SK-N-SH (cell line): ENCODE results near the gene RFPL1. TPM values are rescaled to one million over a fixed set of nuclear protein-coding genes. Genes with fewer than 3 reads are reported as not detected.

Source experiments
- CTCF ChIA-PET: fragments of 300-600, 350-600 bp; formaldehyde crosslinking; extraction: SDS; loops from one replicate; lab custom pipeline; 2021; lab: Yijun Ruan, JAX
- POLR2A ChIA-PET: fragments of 350-600 bp; sonication (Branson Sonifier 250); formaldehyde crosslinking; extraction: SDS; loops from one replicate; lab custom pipeline; 2020; ENCODE audit warnings: antibody characterized with exemption, inconsistent platforms; lab: Yijun Ruan, JAX
- DNase-seq: peaks from one replicate; pipeline ENCODE4 v3.0.0; 2012
- H2AFZ ChIP-seq: fragments of 200-600 bp; sonication (generic); 2 replicates; pipeline ENCODE4 v1.8.1; 2016; ENCODE audit warnings: antibody characterized with exemption, mild to moderate bottlenecking, low read depth
- H3F3A ChIP-seq: fragments of 200-600 bp; sonication (generic); replicated peaks from 2 replicates; pipeline ENCODE3; 2016; ENCODE audit warnings: antibody characterized with exemption, mild to moderate bottlenecking; ENCODE audit not compliant: insufficient read depth
- H3K27ac ChIP-seq, 2 experiments: fragments of 200-500 bp in 1 of 2; fragments of 200-600 bp in 1 of 2; sonication (Bioruptor generic) in 1 of 2; sonication (generic), shearing (Covaris generic) in 1 of 2; 2 replicates each; pipeline versions ENCODE4 v1.5.1 to v1.6.1; 2014 to 2016; ENCODE audit warnings: low read depth in 2 of 2, inconsistent platforms in 1 of 2, low read length in 1 of 2, mild to moderate bottlenecking in 1 of 2, mixed read lengths in 1 of 2
- H3K27me3 ChIP-seq: fragments of 200-600 bp; sonication (generic), shearing (Covaris generic); 2 replicates; pipeline ENCODE4 v1.6.1; 2016; ENCODE audit warnings: mixed run types; ENCODE audit not compliant: insufficient read depth
- H3K36me3 ChIP-seq, 2 experiments: fragments of 200-500 bp in 1 of 2; fragments of 200-600 bp in 1 of 2; sonication (Bioruptor generic) in 1 of 2; sonication (generic) in 1 of 2; replicated peaks in 1 of 2; 2 replicates each; pipeline versions ENCODE3 to v1.5.1; 2014 to 2016; ENCODE audit warnings: low read length in 1 of 2, mild to moderate bottlenecking in 1 of 2; ENCODE audit not compliant: insufficient read depth in 2 of 2, control insufficient read depth in 1 of 2
- H3K4me1 ChIP-seq, 2 experiments: fragments of 200-500 bp in 1 of 2; fragments of 200-600 bp in 1 of 2; sonication (Bioruptor generic) in 1 of 2; sonication (generic), shearing (Covaris generic) in 1 of 2; 2 replicates each; pipeline versions ENCODE4 v1.5.1 to v1.6.1; 2014 to 2016; ENCODE audit warnings: low read depth in 1 of 2, low read length in 1 of 2, mixed run types in 1 of 2; ENCODE audit not compliant: insufficient read depth in 2 of 2, control insufficient read depth in 1 of 2
- H3K4me2 ChIP-seq: fragments of 200-600 bp; sonication (generic), shearing (Covaris generic); 2 replicates; pipeline ENCODE4 v1.6.1; 2017; ENCODE audit warnings: mixed run types
- H3K4me3 ChIP-seq, 2 experiments: fragments of 200-500 bp in 1 of 2; fragments of 200-600 bp in 1 of 2; sonication (Bioruptor generic) in 1 of 2; sonication (generic), shearing (Covaris generic) in 1 of 2; 2 replicates each; pipeline versions ENCODE4 v1.5.1 to v1.8.1; 2014 to 2016; ENCODE audit warnings: low read depth in 2 of 2, inconsistent platforms in 1 of 2, low read length in 1 of 2, mild to moderate bottlenecking in 1 of 2, mixed read lengths in 1 of 2, moderate library complexity in 1 of 2
- H3K79me2 ChIP-seq: fragments of 200-600 bp; sonication (generic); 2 replicates; pipeline ENCODE4 v1.8.1; 2017; ENCODE audit warnings: mild to moderate bottlenecking; ENCODE audit not compliant: insufficient read depth
- H3K9ac ChIP-seq: fragments of 200-600 bp; sonication (generic); 2 replicates; pipeline ENCODE4 v1.6.1; 2017; ENCODE audit warnings: mixed run types
- H3K9me2 ChIP-seq: fragments of 200-600 bp; sonication (generic); 2 replicates; pipeline ENCODE4 v1.6.1; 2017; ENCODE audit warnings: mixed run types
- H3K9me3 ChIP-seq: fragments of 200-600 bp; sonication (generic); 2 replicates; pipeline ENCODE4 v1.6.1; 2017; ENCODE audit warnings: mixed run types, mild to moderate bottlenecking, moderate library complexity
- H4K20me1 ChIP-seq: fragments of 200-600 bp; sonication (generic); 2 replicates; pipeline ENCODE4 v1.6.1; 2017; ENCODE audit warnings: mild to moderate bottlenecking, mixed run types; ENCODE audit not compliant: insufficient read depth
- ELF1 ChIP-seq: IDR thresholded peaks from 2 replicates; pipeline ENCODE4 v1.4.0; 2012
- EP300 ChIP-seq, 2 experiments: IDR thresholded peaks; 2 replicates each; pipeline versions ENCODE4 v1.4.0 to v1.6.1; 2012; ENCODE audit warnings: borderline replicate concordance in 1 of 2, low read depth in 1 of 2, low read length in 1 of 2
- FOSL2 ChIP-seq: IDR thresholded peaks from 2 replicates; pipeline ENCODE4 v1.4.0; 2012; ENCODE audit warnings: low read depth, mild to moderate bottlenecking, moderate library complexity, borderline replicate concordance
- FOXJ3 ChIP-seq: sonication (generic); formaldehyde crosslinking; IDR thresholded peaks from 2 replicates; pipeline ENCODE4 v1.5.1; 2020; ENCODE audit warnings: mild to moderate bottlenecking, missing genetic modification reagents
- JUND ChIP-seq: IDR thresholded peaks from 2 replicates; pipeline ENCODE4 v1.4.0; 2012
- MEF2A ChIP-seq: IDR thresholded peaks from 2 replicates; pipeline ENCODE4 v1.4.0; 2012; ENCODE audit warnings: low read depth, borderline replicate concordance
- NRF1 ChIP-seq: IDR thresholded peaks from 2 replicates; pipeline ENCODE4 v1.6.1; 2012; ENCODE audit warnings: low read depth, mild to moderate bottlenecking, low read length
- RAD21 ChIP-seq: IDR thresholded peaks from 2 replicates; pipeline ENCODE4 v1.6.1; 2012; ENCODE audit warnings: mild to moderate bottlenecking, low read length
- RCOR1 ChIP-seq: fragments of 150-350 bp; IDR thresholded peaks from 2 replicates; pipeline ENCODE4 v1.6.1; 2017; ENCODE audit warnings: antibody characterized with exemption, low read length
- RFX5 ChIP-seq: IDR thresholded peaks from 2 replicates; pipeline ENCODE4 v1.6.1; 2012; ENCODE audit warnings: mild to moderate bottlenecking, improper control_type of control experiment, low read length
- SMC3 ChIP-seq: IDR thresholded peaks from 2 replicates; pipeline ENCODE4 v1.6.1; 2012; ENCODE audit warnings: low read depth, low read length, improper control_type of control experiment
- TAF1 ChIP-seq: IDR thresholded peaks from 2 replicates; pipeline ENCODE4 v1.6.1; 2012; ENCODE audit warnings: low read depth, mild to moderate bottlenecking, low read length, moderate library complexity, borderline replicate concordance
- TEAD4 ChIP-seq: IDR thresholded peaks from 2 replicates; pipeline ENCODE4 v1.4.0; 2012; ENCODE audit warnings: mild to moderate bottlenecking, borderline replicate concordance; ENCODE audit not compliant: insufficient read depth
- YY1 ChIP-seq: IDR thresholded peaks from 2 replicates; pipeline ENCODE4 v1.4.0; 2012; ENCODE audit warnings: low read depth, mild to moderate bottlenecking
- WGBS: methylation state at CpG from one replicate; pipeline ENCODE4 v1.1.6; 2017; ENCODE audit warnings: low lambda C conversion rate; 5-methylcytosine and 5-hydroxymethylcytosine counted together
- polyA plus RNA-seq, 3 experiments: library from polyadenylated mRNA; depleted of rRNA; stranded (reverse); fragments of >200 nt; gene quantifications; 2 replicates each; pipeline ENCODE4 v1.2.3, GENCODE V29; 2012
- TF ChIP-seq, protein P1 (sequence below): fragments of 150-350 bp; IDR thresholded peaks from 2 replicates; pipeline ENCODE4 v1.6.1; 2016; ENCODE audit warnings: mild to moderate bottlenecking, low read depth, low read length
- TF ChIP-seq, protein P2 (sequence below): fragments of 200-600 bp; sonication (generic); IDR thresholded peaks from 2 replicates; pipeline ENCODE4 v1.6.1; 2017; ENCODE audit warnings: antibody characterized with exemption, mild to moderate bottlenecking, moderate library complexity
- TF ChIP-seq, protein P3 (sequence below): IDR thresholded peaks from 2 replicates; pipeline ENCODE4 v1.4.0; 2012; ENCODE audit warnings: low read depth, borderline replicate concordance
- TF ChIP-seq, protein P4 (sequence below): IDR thresholded peaks from 2 replicates; pipeline ENCODE4 v1.4.0; 2012; ENCODE audit warnings: low read depth
- TF ChIP-seq, protein P5 (sequence below): fragments of 150-350 bp; IDR thresholded peaks from 2 replicates; pipeline ENCODE4 v1.6.1; 2017; ENCODE audit warnings: antibody characterized with exemption, low read length, low read depth, borderline replicate concordance

Gene RFPL1
- polyA plus RNA-seq, 1 of the 3 experiments (the other 2 are of a cell fraction) = not detected

DNA sequence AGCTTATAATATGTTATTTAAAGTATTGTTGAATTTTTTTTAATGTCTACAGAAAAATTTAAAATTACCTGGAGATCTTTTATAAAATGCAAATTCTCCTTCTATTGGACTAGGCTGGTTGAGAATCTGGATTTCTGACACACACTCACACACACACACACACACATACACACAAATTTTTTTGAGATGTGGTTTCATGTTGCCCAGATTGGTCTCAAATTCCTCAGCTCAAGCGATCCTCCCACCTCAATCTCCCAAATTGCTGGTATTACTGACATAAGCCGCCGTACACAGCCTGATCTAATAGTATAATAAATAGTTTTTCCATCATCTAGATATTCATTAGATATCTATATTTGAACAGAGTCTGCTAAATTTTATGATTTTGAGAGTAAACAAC lies 4.5 kb upstream of the RFPL1 start:
- DNase-seq = no peak

DNA sequence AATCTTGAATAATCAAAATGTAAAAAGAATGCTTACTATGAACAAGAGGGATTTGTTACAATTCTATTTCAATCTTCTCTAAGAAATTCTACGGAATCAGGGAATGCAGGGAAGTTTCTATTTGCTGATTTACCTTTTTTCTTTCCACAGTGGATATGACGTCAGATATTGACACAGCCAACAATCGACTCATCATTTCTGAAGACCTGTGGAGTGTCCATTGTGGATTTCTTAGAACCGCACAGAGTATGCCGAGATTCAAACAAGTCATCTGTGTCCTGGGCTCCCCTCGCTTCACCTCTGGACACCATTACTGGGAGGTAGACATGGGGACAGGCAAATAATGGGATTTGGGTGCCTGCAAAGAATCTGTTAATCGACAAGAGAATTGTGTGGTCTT lies 4.1 kb upstream of the RFPL1 start:
- ChIA-PET POLR2A (no interaction called here), CTCF (no interaction called here)
- Histone ChIP-seq H3K4me2 (no peak overlapping the region), H3K4me1 (peaks cover 0 to 6% of the 10 kb centered on the region in 2 experiments; a peak in 1 of 4 replicates), H3K4me3 (no peak overlapping the region), H3K79me2 (no peaks in the 10 kb centered on the region), H3F3A (no peaks in the 10 kb centered on the region), H3K9ac (no peak overlapping the region), H4K20me1 (no peaks in the 10 kb centered on the region), H2AFZ (no peak overlapping the region), H3K36me3 (no peaks in the 10 kb centered on the region), H3K9me2 (no peaks in the 10 kb centered on the region), H3K9me3 (no peaks in the 10 kb centered on the region), H3K27ac (no peak overlapping the region), H3K27me3 (peaks cover 18% of the 10 kb centered on the region; the same call in 1 of the 2 replicates)
- no peak for DNase-seq
- 65% methylated on average over 7 of the region's 7 CpGs for WGBS
- TF ChIP-seq TAF1 (no peak), EP300 (IDR thresholded peaks at IDR 0.05; ENCODE audit: borderline replicate concordance in 1 of 2, low read depth in 1 of 2, low read length in 1 of 2) (no peak), RAD21 (no peak), ELF1 (no peak), MEF2A (no peak), FOSL2 (no peak), TEAD4 (no peak), RCOR1 (no peak), FOXJ3 (CRISPR knock-in tag) (no peak), YY1 (no peak)
- TF ChIP-seq, protein P1, sequence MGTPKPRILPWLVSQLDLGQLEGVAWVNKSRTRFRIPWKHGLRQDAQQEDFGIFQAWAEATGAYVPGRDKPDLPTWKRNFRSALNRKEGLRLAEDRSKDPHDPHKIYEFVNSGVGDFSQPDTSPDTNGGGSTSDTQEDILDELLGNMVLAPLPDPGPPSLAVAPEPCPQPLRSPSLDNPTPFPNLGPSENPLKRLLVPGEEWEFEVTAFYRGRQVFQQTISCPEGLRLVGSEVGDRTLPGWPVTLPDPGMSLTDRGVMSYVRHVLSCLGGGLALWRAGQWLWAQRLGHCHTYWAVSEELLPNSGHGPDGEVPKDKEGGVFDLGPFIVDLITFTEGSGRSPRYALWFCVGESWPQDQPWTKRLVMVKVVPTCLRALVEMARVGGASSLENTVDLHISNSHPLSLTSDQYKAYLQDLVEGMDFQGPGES = no peak
- TF ChIP-seq, protein P2, sequence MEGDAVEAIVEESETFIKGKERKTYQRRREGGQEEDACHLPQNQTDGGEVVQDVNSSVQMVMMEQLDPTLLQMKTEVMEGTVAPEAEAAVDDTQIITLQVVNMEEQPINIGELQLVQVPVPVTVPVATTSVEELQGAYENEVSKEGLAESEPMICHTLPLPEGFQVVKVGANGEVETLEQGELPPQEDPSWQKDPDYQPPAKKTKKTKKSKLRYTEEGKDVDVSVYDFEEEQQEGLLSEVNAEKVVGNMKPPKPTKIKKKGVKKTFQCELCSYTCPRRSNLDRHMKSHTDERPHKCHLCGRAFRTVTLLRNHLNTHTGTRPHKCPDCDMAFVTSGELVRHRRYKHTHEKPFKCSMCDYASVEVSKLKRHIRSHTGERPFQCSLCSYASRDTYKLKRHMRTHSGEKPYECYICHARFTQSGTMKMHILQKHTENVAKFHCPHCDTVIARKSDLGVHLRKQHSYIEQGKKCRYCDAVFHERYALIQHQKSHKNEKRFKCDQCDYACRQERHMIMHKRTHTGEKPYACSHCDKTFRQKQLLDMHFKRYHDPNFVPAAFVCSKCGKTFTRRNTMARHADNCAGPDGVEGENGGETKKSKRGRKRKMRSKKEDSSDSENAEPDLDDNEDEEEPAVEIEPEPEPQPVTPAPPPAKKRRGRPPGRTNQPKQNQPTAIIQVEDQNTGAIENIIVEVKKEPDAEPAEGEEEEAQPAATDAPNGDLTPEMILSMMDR = no peak

More for the DNA sequence above, 4.5 kb upstream of the RFPL1 start:
- H3K4me3 ChIP-seq = no peak overlapping the region
- TF ChIP-seq JUND (no peak), SMC3 (no peak), FOSL2 (no peak), ELF1 (no peak), RFX5 (no peak), TEAD4 (no peak), NRF1 (no peak), EP300 (IDR thresholded peaks at IDR 0.05; ENCODE audit: borderline replicate concordance in 1 of 2, low read depth in 1 of 2, low read length in 1 of 2) (no peak), RAD21 (no peak), FOXJ3 (CRISPR knock-in tag) (no peak)
- TF ChIP-seq, protein P3, sequence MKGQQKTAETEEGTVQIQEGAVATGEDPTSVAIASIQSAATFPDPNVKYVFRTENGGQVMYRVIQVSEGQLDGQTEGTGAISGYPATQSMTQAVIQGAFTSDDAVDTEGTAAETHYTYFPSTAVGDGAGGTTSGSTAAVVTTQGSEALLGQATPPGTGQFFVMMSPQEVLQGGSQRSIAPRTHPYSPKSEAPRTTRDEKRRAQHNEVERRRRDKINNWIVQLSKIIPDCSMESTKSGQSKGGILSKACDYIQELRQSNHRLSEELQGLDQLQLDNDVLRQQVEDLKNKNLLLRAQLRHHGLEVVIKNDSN = no peak
- TF ChIP-seq, protein P4, sequence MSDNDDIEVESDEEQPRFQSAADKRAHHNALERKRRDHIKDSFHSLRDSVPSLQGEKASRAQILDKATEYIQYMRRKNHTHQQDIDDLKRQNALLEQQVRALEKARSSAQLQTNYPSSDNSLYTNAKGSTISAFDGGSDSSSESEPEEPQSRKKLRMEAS = no peak
- TF ChIP-seq, protein P2 = no peak
- TF ChIP-seq, protein P5, sequence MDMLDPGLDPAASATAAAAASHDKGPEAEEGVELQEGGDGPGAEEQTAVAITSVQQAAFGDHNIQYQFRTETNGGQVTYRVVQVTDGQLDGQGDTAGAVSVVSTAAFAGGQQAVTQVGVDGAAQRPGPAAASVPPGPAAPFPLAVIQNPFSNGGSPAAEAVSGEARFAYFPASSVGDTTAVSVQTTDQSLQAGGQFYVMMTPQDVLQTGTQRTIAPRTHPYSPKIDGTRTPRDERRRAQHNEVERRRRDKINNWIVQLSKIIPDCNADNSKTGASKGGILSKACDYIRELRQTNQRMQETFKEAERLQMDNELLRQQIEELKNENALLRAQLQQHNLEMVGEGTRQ = no peak
- H3K79me2 ChIP-seq = no peaks in the 10 kb centered on the region
- no peak overlapping the region for H2AFZ ChIP-seq
- no peaks in the 10 kb centered on the region for H3K9me2 ChIP-seq
- H3K36me3 ChIP-seq = no peaks in the 10 kb centered on the region
- CTCF ChIA-PET = no interaction called here
- 90% methylated on average over 3 of the region's 3 CpGs for WGBS
- H3K4me1 ChIP-seq = peaks cover 0 to 6% of the 10 kb centered on the region in 2 experiments; a peak in 1 of 4 replicates
- no peak overlapping the region for H3K4me2 ChIP-seq
- POLR2A ChIA-PET = no interaction called here
- no peaks in the 10 kb centered on the region for H4K20me1 ChIP-seq
- H3K9me3 ChIP-seq = no peaks in the 10 kb centered on the region
- no peak overlapping the region for H3K27ac ChIP-seq
- peaks cover 18% of the 10 kb centered on the region; the same call in 1 of the 2 replicates for H3K27me3 ChIP-seq
- H3F3A ChIP-seq = no peaks in the 10 kb centered on the region
- H3K9ac ChIP-seq = no peak overlapping the region
